K562 (cell line): Measurements from ENCODE around the gene ACR. TPM values are rescaled to one million over a fixed set of nuclear protein-coding genes. Genes with fewer than 3 reads are reported as not detected.

Experiments
- ATAC-seq: fragments of 200-7000 bp; cut with Tn5 transposase; 3 replicates; pipeline ENCODE4 v1.9.1; 2020; ENCODE audit warnings: moderate library complexity
- BruUV-seq: library from RNA; stranded (reverse); fragments of 400-500 nt; replicated peaks from 2 replicates; lab custom pipeline; 2021; lab: Mats Ljungman, UMichigan
- CTCF ChIA-PET: fragments of 300-600 bp; formaldehyde crosslinking; extraction: SDS; loops from one replicate; lab custom pipeline; 2021; ENCODE audit warnings: low intra/inter-chr PET ratio; lab: Yijun Ruan, JAX
- POLR2A ChIA-PET: fragments of 300-600, 350-650 bp; sonication (Branson Sonifier 250); formaldehyde crosslinking; extraction: SDS; loops from one replicate; lab custom pipeline; 2021; ENCODE audit warnings: antibody characterized with exemption, inconsistent platforms; lab: Yijun Ruan, JAX
- DNase-seq, 4 experiments: peaks; one replicate each; pipeline versions ENCODE4 v3.0.0 to v3.0.0-alpha.2; 2011 to 2018; ENCODE audit warnings: low spot score in 3 of 4, mixed read lengths in 3 of 4; ENCODE audit errors: extremely low read depth in 1 of 4
- FAIRE-seq: peaks from 2 replicates; lab custom pipeline; 2011; peaks lifted over from hg19 to GRCh38; lab: Jason Lieb, UNC
- H2AFZ ChIP-seq: 2 replicates; pipeline ENCODE4 v1.6.0; 2011; ENCODE audit warnings: low read depth, low read length, control low read depth, inconsistent platforms
- H3K27ac ChIP-seq: fragments of 200-600 bp; 3 replicates; pipeline ENCODE4 v1.8.0; 2011; ENCODE audit warnings: low read depth, mild to moderate bottlenecking, control low read depth, inconsistent platforms, low read length, moderate library complexity, mixed read lengths; ENCODE audit errors: extremely low read depth
- H3K27me3 ChIP-seq, 2 experiments: fragments of 300-600 bp in 1 of 2; 2 replicates in 1 of 2; 3 replicates in 1 of 2; pipeline versions ENCODE4 v1.6.0 to v1.8.0; 2011; ENCODE audit warnings: inconsistent platforms in 2 of 2, low read length in 2 of 2, mild to moderate bottlenecking in 1 of 2, mixed read lengths in 1 of 2, moderate library complexity in 1 of 2; ENCODE audit not compliant: control insufficient read depth in 2 of 2, insufficient read depth in 2 of 2
- H3K36me3 ChIP-seq: fragments of 300-600 bp; 3 replicates; pipeline ENCODE4 v1.8.0; 2011; ENCODE audit warnings: mild to moderate bottlenecking, low read length, inconsistent platforms; ENCODE audit not compliant: control insufficient read depth, insufficient read depth
- H3K4me1 ChIP-seq, 2 experiments: fragments of 200-600 bp in 1 of 2; replicated peaks in 1 of 2; 2 replicates in 1 of 2; 3 replicates in 1 of 2; pipeline versions ENCODE4 v1.5.1 to v1.8.0; 2011; ENCODE audit warnings: inconsistent platforms in 2 of 2, low read length in 2 of 2, mild to moderate bottlenecking in 1 of 2, mixed read lengths in 1 of 2, moderate library complexity in 1 of 2; ENCODE audit not compliant: control insufficient read depth in 2 of 2, insufficient read depth in 2 of 2
- H3K4me2 ChIP-seq: 2 replicates; pipeline ENCODE4 v1.6.1; 2011; ENCODE audit warnings: low read length, control low read depth, inconsistent platforms, mixed read lengths; ENCODE audit not compliant: insufficient read depth
- H3K4me3 ChIP-seq: fragments of 200-600 bp; sonication (generic), shearing (Covaris generic); 2 replicates; pipeline ENCODE4 v1.5.1; 2016; ENCODE audit warnings: control low read depth, inconsistent platforms
- H3K79me2 ChIP-seq: fragments of 200-600 bp; 3 replicates; pipeline ENCODE4 v1.8.0; 2011; ENCODE audit warnings: low read length, inconsistent platforms; ENCODE audit not compliant: control insufficient read depth, insufficient read depth
- H3K9ac ChIP-seq, 2 experiments: 2 replicates each; pipeline versions ENCODE4 v1.6.0 to v1.6.1; 2011; ENCODE audit warnings: low read depth in 2 of 2, low read length in 2 of 2, control low read depth in 1 of 2, inconsistent platforms in 1 of 2, mild to moderate bottlenecking in 1 of 2, mixed read lengths in 1 of 2; ENCODE audit not compliant: insufficient read depth in 1 of 2
- H3K9me1 ChIP-seq: one replicate; pipeline ENCODE4 v1.6.0; 2011; ENCODE audit warnings: inconsistent platforms, mild to moderate bottlenecking, low read length, moderate library complexity; ENCODE audit not compliant: control insufficient read depth, insufficient read depth
- H3K9me3 ChIP-seq: replicated peaks from 2 replicates; pipeline ENCODE4 v1.5.1; 2011; ENCODE audit warnings: low read depth, low read length, inconsistent platforms; ENCODE audit not compliant: control insufficient read depth, insufficient read depth
- H4K20me1 ChIP-seq: replicated peaks from 2 replicates; pipeline ENCODE4 v1.6.1; 2011; ENCODE audit warnings: low read length, inconsistent platforms, mixed read lengths; ENCODE audit not compliant: control insufficient read depth, insufficient read depth
- CAMTA2 ChIP-seq: fragments of 250-450 bp; sonication (Bioruptor Pico); conservative IDR thresholded peaks from 2 replicates; pipeline ENCODE4 v1.5.1; 2022
- CEBPG ChIP-seq, 3 experiments: fragments of 200-800 bp in 1 of 3; sonication (Bioruptor generic) in 1 of 3; sonication (generic) in 1 of 3; formaldehyde crosslinking in 1 of 3; IDR thresholded peaks in 2 of 3; conservative IDR thresholded peaks in 1 of 3; 2 replicates each; pipeline versions ENCODE4 v1.6.1 to v1.8.0; 2016 to 2022; ENCODE audit warnings: missing compliant biosample characterization in 2 of 3, missing genetic modification characterization in 2 of 3, mild to moderate bottlenecking in 1 of 3, missing genetic modification reagents in 1 of 3
- DNMT1 ChIP-seq: fragments of 450-650 bp; IDR thresholded peaks from 2 replicates; pipeline ENCODE4 v1.6.1; 2016; ENCODE audit warnings: antibody characterized with exemption, mild to moderate bottlenecking
- LARP7 ChIP-seq: fragments of 450-650 bp; IDR thresholded peaks from 2 replicates; pipeline ENCODE4 v1.6.1; 2016
- NR4A1 ChIP-seq, 2 experiments: fragments of 250-450 bp in 1 of 2; fragments of 450-650 bp in 1 of 2; sonication (Bioruptor Pico) in 1 of 2; IDR thresholded peaks; 2 replicates each; pipeline versions ENCODE4 v1.4.0 to v1.6.1; 2016 to 2020; ENCODE audit warnings: mild to moderate bottlenecking in 2 of 2, missing compliant biosample characterization in 1 of 2, missing genetic modification characterization in 1 of 2, moderate library complexity in 1 of 2
- PHF8 ChIP-seq: fragments of 200-600 bp; sonication (generic); IDR thresholded peaks from 2 replicates; pipeline ENCODE4 v1.6.1; 2012; ENCODE audit warnings: mixed run types, mild to moderate bottlenecking, inconsistent platforms, low read length, moderate library complexity, borderline replicate concordance
- POLR2AphosphoS5 ChIP-seq: IDR thresholded peaks from 2 replicates; pipeline ENCODE4 v1.6.1; 2011; ENCODE audit warnings: mild to moderate bottlenecking, low read depth, low read length, moderate library complexity; ENCODE audit not compliant: control insufficient read depth, insufficient read depth
- PRMT5 ChIP-seq: sonication (generic); formaldehyde crosslinking; IDR thresholded peaks from 2 replicates; pipeline ENCODE4 v1.5.0; 2020; ENCODE audit warnings: missing genetic modification reagents
- U2AF1 ChIP-seq: fragments of 200-400 bp; formaldehyde crosslinking; optimal IDR thresholded peaks from 2 replicates; pipeline ENCODE3; 2017; ENCODE audit warnings: mild to moderate bottlenecking, low read depth, low read length, moderate library complexity
- ZNF174 ChIP-seq: fragments of 250-450 bp; sonication (Bioruptor Pico); IDR thresholded peaks from 2 replicates; pipeline ENCODE4 v1.4.0; 2020; ENCODE audit warnings: mild to moderate bottlenecking
- WGBS: fragments of 100-300 bp; shearing (Covaris generic); methylation state at CpG from one replicate; pipeline ENCODE4 v1.1.6; 2016; ENCODE audit warnings: low coverage, mixed read lengths; ENCODE audit not compliant: insufficient coverage; ENCODE audit errors: missing lambda C conversion rate; 5-methylcytosine and 5-hydroxymethylcytosine counted together
- in situ Hi-C: fragments of 300-500 bp; cut with MboI; formaldehyde crosslinking; loops from 4 replicates; pipeline ENCODE4 v1.15.0; 2018; ENCODE audit warnings: inconsistent platforms, mixed read lengths
- intact Hi-C: fragments of 100-400 bp; cut with micrococcal nuclease; formaldehyde crosslinking; loops from 2 replicates; pipeline ENCODE4 v1.14.2; 2022
- polyA plus RNA-seq, 8 experiments: library from polyadenylated mRNA; depleted of rRNA in 4 of 8; stranded (reverse) in 5 of 8; unstranded in 3 of 8; fragments of >200 nt; fragmentation: Nextera tagmentation in 2 of 8; fragmentation: Illumina TruSeq in 1 of 8; extraction: Ambion mirVana in 2 of 8; extraction: Trizol in 1 of 8; gene quantifications; 2 replicates each; pipeline versions ENCODE4 v1.2.1 to v1.2.3, GENCODE V29; 2011 to 2014; ENCODE audit warnings: inconsistent platforms in 1 of 8, missing spikeins in 1 of 8
- total RNA-seq, 7 experiments: library from RNA; depleted of rRNA in 6 of 7; stranded (reverse); fragments of >200 nt in 6 of 7; fragmentation: Illumina TruSeq in 2 of 7; extraction: Trizol in 2 of 7; gene quantifications; 2 replicates each; pipeline versions ENCODE4 v1.2.1 to v1.2.3, GENCODE V29; 2011 to 2021; ENCODE audit warnings: low replicate concordance in 1 of 7
- TF ChIP-seq, protein P1 (sequence below): fragments of 200-800 bp; sonication (Bioruptor generic); IDR thresholded peaks from 2 replicates; pipeline ENCODE4 v1.6.1; 2017; ENCODE audit warnings: missing genetic modification characterization, missing compliant biosample characterization
- TF ChIP-seq, protein P2 (sequence below): fragments of 450-650 bp; IDR thresholded peaks from 2 replicates; pipeline ENCODE4 v1.7.0; 2016; ENCODE audit warnings: borderline replicate concordance
- TF ChIP-seq, protein P3 (sequence below): sonication (generic); formaldehyde crosslinking; IDR thresholded peaks from 2 replicates; pipeline ENCODE4 v1.8.1; 2023; ENCODE audit warnings: mild to moderate bottlenecking, missing genetic modification reagents

The ACR gene
- total and polyA plus RNA-seq, 9 of the 15 experiments (the other 6 are each of a cell fraction or from before 2014, with no cell fraction given), result not detected

DNA sequence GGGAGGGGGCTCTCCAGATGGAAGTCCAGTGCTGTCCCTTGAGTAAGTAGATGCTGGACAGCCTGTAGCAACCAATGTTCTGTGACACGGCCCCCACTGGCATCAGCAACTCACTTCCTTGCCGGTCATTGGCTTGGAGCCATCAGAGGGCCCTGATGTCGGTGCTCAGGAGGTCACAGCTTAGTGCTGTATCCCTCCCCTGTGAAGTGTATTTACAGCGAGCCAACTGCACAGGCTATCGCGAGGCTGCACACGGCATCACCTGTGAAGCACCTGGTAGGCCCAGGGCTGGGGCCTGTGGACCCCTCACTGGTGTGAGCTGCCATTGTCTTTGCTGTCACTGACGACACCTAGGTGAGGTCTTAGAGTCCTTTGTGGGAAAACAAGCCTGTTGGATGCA lies 13.4 kb upstream of the ACR start (continued):
- no peak for TF ChIP-seq CEBPG (CRISPR knock-in tag; IDR thresholded peaks at IDR 0.05)
- no peak for TF ChIP-seq CEBPG (tag; conservative IDR thresholded peaks at IDR 0.05 in 1 of 2, IDR thresholded peaks at IDR 0.05 in 1 of 2)
- TF ChIP-seq PHF8, result no peak
- TF ChIP-seq CAMTA2 (CRISPR knock-in tag), result no peak
- no peak for TF ChIP-seq LARP7
- TF ChIP-seq, protein P1, sequence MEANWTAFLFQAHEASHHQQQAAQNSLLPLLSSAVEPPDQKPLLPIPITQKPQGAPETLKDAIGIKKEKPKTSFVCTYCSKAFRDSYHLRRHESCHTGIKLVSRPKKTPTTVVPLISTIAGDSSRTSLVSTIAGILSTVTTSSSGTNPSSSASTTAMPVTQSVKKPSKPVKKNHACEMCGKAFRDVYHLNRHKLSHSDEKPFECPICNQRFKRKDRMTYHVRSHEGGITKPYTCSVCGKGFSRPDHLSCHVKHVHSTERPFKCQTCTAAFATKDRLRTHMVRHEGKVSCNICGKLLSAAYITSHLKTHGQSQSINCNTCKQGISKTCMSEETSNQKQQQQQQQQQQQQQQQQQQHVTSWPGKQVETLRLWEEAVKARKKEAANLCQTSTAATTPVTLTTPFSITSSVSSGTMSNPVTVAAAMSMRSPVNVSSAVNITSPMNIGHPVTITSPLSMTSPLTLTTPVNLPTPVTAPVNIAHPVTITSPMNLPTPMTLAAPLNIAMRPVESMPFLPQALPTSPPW (CRISPR knock-in tag), result no peak

DNA sequence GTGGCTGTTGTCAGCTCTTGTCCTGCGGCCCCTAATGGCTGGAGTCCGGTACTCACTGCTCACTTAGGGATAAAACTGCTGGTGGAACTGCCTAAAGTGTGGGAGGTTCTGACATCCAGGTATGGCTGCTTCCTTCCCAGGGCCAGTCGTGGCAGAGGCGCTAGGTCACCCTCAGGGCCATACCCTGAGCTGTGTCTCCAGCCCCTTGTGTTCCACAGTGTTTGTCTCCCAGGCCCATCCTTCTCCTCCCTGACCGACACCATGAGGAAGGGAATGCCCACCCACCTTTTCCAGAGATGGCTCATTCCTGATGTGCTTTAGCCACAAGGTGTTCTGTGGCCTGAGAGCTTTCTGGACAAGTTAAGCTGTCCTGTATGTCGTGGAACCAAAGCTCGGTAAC lies 12.4 kb upstream of the ACR start:
- no TSS peak for BruUV-seq
- Histone ChIP-seq H3K27ac (no peak overlapping the region), H3K9me1 (no peaks in the 10 kb centered on the region), H2AFZ (no peak overlapping the region), H3K9ac (no peak overlapping the region), H3K79me2 (no peaks in the 10 kb centered on the region), H3K36me3 (no peaks in the 10 kb centered on the region), H3K4me2 (no peak overlapping the region), H3K9me3 (no peaks in the 10 kb centered on the region), H3K27me3 (peaks cover 14 to 62% of the 10 kb centered on the region in 2 experiments; a peak in 3 of 5 replicates), H3K4me3 (no peak overlapping the region), H3K4me1 (peaks cover 0 to 3% of the 10 kb centered on the region in 2 experiments; a peak in 1 of 5 replicates), H4K20me1 (no peaks in the 10 kb centered on the region)
- POLR2A ChIA-PET, result no interaction called here
- CTCF ChIA-PET, result no interaction called here
- WGBS, result 0% methylated on average over 5 of the region's 7 CpGs
- no peak for FAIRE-seq
- TF ChIP-seq PRMT5 (CRISPR knock-in tag) (no peak), U2AF1 (no peak), NR4A1 (CRISPR knock-in tag; IDR thresholded peaks at IDR 0.05) (no peak), NR4A1 (tag; IDR thresholded peaks at IDR 0.05) (no peak), DNMT1 (no peak), POLR2AphosphoS5 (no peak), ZNF174 (CRISPR knock-in tag) (no peak)
- TF ChIP-seq, protein P2, sequence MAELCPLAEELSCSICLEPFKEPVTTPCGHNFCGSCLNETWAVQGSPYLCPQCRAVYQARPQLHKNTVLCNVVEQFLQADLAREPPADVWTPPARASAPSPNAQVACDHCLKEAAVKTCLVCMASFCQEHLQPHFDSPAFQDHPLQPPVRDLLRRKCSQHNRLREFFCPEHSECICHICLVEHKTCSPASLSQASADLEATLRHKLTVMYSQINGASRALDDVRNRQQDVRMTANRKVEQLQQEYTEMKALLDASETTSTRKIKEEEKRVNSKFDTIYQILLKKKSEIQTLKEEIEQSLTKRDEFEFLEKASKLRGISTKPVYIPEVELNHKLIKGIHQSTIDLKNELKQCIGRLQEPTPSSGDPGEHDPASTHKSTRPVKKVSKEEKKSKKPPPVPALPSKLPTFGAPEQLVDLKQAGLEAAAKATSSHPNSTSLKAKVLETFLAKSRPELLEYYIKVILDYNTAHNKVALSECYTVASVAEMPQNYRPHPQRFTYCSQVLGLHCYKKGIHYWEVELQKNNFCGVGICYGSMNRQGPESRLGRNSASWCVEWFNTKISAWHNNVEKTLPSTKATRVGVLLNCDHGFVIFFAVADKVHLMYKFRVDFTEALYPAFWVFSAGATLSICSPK, result no peak
- TF ChIP-seq, protein P3, sequence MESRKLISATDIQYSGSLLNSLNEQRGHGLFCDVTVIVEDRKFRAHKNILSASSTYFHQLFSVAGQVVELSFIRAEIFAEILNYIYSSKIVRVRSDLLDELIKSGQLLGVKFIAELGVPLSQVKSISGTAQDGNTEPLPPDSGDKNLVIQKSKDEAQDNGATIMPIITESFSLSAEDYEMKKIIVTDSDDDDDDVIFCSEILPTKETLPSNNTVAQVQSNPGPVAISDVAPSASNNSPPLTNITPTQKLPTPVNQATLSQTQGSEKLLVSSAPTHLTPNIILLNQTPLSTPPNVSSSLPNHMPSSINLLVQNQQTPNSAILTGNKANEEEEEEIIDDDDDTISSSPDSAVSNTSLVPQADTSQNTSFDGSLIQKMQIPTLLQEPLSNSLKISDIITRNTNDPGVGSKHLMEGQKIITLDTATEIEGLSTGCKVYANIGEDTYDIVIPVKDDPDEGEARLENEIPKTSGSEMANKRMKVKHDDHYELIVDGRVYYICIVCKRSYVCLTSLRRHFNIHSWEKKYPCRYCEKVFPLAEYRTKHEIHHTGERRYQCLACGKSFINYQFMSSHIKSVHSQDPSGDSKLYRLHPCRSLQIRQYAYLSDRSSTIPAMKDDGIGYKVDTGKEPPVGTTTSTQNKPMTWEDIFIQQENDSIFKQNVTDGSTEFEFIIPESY (CRISPR knock-in tag), result no peak
- no peak; the same call in 1 of the 3 replicates for ATAC-seq
- in situ Hi-C loops, result no loop called here
- DNase-seq, result no peak
- intact Hi-C loops, result no loop called here
